Head of caudate nucleus (tissue), 42 donors: ENCODE data around the gene MYCBPAP.

Experiments
- DNase-seq, 42 donors: peaks; one replicate each; pipeline versions ENCODE4 v3.0.0 to v3.0.0-alpha.2; 2020 to 2021; ENCODE audit warnings: mixed read lengths in 7 of 42
- intact Hi-C: fragments of 100-400 bp; cut with DNase I; formaldehyde crosslinking; loops from one replicate; pipeline ENCODE4 v1.15.0; 2022

The MYCBPAP gene

GRCh38 chr17:50482110-50482509, 26.1 kb upstream of the MYCBPAP start:
- DNase-seq, result no peak
- intact Hi-C loops, result loop anchor here (5.0 kb wide), 1 partner anchor 60 kb away; no protein-coding TSS in a partner anchor

DNA sequence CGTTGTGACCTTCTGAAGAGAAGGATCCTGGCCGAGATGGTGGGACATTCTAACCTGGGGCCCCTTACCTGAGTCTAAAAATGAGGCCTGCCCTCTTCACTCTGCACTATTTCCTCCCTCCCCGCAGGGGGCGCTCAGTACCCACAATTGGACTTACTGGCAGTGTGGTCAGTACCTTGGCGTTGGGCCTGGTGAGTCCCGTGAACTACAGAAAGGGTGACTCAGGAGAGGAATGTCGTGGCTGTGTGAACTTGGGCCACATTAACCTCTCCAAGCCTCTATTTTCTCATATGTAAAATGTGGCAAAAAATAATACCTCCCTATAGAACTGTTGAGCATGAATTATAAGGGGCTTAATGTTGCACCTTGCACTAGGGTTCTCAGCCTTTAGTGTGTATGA, 25.7 kb upstream of the MYCBPAP start:
- intact Hi-C loops, result loop anchor here (5.0 kb wide), 1 partner anchor 60 kb away; no protein-coding TSS in a partner anchor
- DNase-seq, result peak; percentile 70 to 97 (median 90)

DNA sequence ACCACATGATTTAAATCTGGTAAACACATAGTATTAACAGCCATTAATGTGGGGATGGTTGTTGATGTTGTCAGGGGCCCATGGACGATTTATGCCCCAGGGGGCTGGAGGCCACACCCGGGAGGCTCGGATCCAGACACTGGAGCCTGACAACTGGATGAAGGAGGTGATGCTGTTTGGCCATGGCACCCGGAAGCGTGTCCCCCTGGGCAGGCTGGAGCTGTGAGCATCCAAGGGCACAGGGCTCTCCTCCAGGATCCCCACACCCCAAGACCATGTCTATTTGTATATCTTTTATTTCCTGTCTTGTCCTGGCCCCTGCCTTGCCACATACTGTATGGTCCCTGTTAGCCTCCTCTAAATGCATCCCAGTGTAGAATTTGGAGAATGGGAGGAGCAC, 25.0 kb upstream of the MYCBPAP start:
- DNase-seq, result no peak
- intact Hi-C loops, result loop anchor here (5.0 kb wide), 1 partner anchor 59 kb away; no protein-coding TSS in a partner anchor

DNA sequence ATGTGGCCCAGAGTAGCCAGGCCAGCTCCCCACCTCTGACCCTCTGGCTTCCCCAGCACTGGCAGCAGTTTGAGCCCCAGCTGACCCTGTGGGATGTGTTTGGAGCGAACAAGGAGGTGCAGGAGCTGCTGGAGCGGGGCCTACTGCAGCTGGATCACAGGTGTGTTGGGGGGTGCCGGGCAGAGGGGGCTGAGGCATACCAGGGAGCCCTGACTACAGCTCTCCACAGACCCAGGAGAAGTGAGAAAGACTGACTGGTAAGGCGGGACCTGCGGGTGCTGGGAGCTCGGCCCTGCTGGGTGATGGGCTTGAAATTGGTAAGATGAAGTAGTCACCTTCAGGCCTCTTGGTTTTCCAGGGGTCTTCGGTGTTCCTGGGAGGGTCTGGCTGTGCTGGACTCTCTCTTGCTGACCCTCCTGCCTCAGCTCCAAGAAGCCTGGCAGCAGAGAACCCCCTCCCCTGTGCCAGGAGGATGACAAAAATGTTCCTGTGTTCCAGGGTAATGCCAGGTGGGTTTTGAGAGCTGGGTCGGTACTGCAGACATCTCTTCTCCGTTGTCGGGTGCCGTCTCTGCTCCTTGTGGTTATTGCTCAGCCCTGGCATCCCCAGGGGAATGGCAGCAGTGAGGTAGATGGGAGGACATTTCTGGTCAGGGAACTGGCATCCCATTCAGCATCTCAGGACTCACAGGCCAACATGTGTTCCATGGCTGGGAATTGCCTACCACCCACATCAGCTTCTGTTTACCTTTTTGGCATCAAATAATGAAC, 23.7 kb upstream of the MYCBPAP start:
- DNase-seq, result no peak
- intact Hi-C loops, result loop anchor here (5.0 kb wide), 1 partner anchor 58 kb away; no protein-coding TSS in a partner anchor

- DNase-seq, result no peak
- intact Hi-C loops, result no loop called here
Measured at GRCh38 chr17:50487213-50488096, 20.8 kb upstream of the MYCBPAP start.

GRCh38 chr17:50488880-50489279, 19.4 kb upstream of the MYCBPAP start:
- DNase-seq, result no peak
- intact Hi-C loops, result no loop called here

- DNase-seq, result no peak
- intact Hi-C loops, result no loop called here
Measured at GRCh38 chr17:50491505-50491904, 16.7 kb upstream of the MYCBPAP start.

- DNase-seq, result no peak
- intact Hi-C loops, result no loop called here
Measured at GRCh38 chr17:50492214-50492613, 16.0 kb upstream of the MYCBPAP start.

- no peak for DNase-seq
- intact Hi-C loops, result no loop called here
Measured at GRCh38 chr17:50493744-50494143, 14.5 kb upstream of the MYCBPAP start.

GRCh38 chr17:50495217-50495823, 12.9 kb upstream of the MYCBPAP start:
- intact Hi-C loops, result no loop called here
- no peak for DNase-seq

DNA sequence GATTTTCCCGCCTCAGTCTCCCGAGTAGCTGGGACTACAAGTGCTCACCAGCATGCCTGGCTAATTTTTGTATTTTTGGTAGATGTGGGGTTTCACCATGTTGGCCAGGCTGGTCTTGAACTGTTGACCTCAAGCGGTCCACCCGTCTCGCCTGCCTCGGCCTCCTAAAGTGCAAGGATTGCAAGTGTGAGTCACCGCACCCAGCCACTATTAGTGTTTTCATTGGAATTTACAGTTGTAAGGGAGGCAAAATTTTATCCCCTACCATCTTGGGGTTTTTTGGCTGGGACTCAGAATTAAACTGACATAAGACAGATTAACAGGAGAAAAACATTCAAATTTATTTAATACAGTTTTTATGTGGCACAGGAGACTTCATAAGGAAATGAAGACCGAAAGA, 12.3 kb upstream of the MYCBPAP start:
- DNase-seq, result no peak
- intact Hi-C loops, result no loop called here

DNA sequence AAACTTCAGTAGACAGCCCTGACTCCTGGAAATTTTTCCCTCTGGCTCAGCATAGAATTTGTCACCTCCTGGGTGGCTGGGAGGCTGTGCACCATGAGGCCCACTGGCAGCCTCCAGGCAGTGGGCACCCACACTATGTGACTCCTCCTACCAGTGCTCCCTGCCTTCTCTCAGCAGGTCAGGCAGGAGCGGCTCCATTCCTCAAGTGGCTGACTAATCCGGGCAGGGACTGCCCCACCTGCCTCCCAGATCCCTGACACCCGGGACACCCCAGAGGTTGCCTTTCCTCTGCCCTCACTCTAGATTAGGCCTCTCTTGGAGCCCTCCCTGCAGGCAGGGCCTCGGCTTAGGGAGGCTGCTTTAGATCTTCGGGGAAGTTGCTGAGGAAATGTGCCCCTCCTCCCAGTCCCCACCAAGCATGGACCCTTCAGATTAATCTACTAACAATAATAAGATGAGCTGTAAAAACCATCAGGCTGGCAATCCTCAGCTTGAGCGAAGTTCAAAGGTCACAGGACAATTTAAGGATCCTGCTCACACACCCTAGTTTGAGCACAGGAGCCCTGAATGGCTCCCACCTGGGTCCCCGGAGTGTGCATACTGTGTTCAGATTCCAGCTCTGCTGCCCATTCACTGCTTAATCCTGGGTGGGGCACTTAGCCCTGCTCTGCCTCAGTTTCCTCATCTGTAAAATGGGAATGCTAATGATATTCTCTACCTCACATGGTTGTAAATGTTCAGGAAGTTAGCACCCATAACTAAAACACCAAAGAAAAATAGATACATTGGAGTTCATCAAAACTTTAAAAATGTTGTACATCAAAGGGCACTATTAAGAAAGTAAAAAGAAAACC, 10.0 kb upstream of the MYCBPAP start:
- intact Hi-C loops, result no loop called here
- no peak for DNase-seq

GRCh38 chr17:50499270-50499669, 9.0 kb upstream of the MYCBPAP start:
- DNase-seq, result no peak
- intact Hi-C loops, result no loop called here

- intact Hi-C loops, result no loop called here
- DNase-seq, result no peak
Measured at GRCh38 chr17:50499721-50500120, 8.5 kb upstream of the MYCBPAP start.

- intact Hi-C loops, result no loop called here
- DNase-seq, result peak in 8 of 42 donors; percentile 9 to 66 (median 26)
Measured at GRCh38 chr17:50501054-50501453, 7.2 kb upstream of the MYCBPAP start.

DNA sequence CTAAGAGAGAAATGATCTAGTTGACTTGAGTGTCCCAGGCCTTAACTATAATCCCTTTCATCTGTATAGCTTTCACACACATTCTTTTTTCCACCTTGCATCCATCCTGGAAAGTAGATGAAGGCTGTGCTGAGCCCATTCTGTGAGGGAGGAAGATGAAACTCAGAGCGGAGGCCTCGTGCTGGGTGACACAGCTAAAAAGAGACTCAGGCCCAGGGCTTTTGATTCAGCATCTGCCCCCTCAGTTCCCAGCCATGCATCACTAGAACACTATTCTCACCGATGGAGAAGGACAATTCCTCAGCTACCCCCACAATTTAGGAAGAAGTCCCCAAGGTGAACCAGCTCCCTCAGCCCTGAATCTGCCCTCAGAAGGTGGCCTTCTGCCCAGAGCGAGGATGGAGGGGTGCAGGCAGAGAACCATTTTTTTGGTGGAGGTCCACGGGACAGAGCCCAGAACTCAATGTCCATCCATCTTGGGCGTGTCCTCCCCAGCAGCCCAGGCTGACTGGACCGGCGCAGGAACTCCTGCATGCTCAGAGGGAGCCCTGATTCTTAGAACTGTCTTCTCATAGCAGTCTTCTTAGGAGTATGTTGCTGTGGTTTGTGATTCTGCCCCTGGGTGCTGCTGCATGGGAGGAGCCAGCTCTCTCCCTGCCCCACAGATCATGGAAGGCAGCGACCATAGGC, 5.8 kb upstream of the MYCBPAP start:
- no peak for DNase-seq
- intact Hi-C loops, result no loop called here

- intact Hi-C loops, result no loop called here
- DNase-seq, result no peak
Measured at GRCh38 chr17:50505591-50506130, 2.6 kb upstream of the MYCBPAP start.

- intact Hi-C loops, result no loop called here
- no peak for DNase-seq
Measured at GRCh38 chr17:50506298-50506697, 1.9 kb upstream of the MYCBPAP start.
